ENCODE data around the gene EWSR1. TPM values are rescaled to one million over a fixed set of nuclear protein-coding genes. Genes with fewer than 3 reads are reported as not detected.

Gene EWSR1
- total RNA-seq, 1 donor from 2014 or later, result 133 TPM

GRCh38 chr22:29317827-29318454 lies 49.9 kb downstream of the EWSR1 start:
- Histone ChIP-seq H3K4me1 (peaks cover 9 to 21% of the 10 kb centered on the region in 2 donors), H3K27me3 (peaks cover 13% of the 10 kb centered on the region), H3K27ac (no peak overlapping the region), H3K4me3 (no peak overlapping the region), H3K9me3 (no peaks in the 10 kb centered on the region), H3K36me3 (no peaks in the 10 kb centered on the region)
- no peak for DNase-seq (ENCODE audit: low spot score in 2 of 2)
- TF ChIP-seq, protein P1, sequence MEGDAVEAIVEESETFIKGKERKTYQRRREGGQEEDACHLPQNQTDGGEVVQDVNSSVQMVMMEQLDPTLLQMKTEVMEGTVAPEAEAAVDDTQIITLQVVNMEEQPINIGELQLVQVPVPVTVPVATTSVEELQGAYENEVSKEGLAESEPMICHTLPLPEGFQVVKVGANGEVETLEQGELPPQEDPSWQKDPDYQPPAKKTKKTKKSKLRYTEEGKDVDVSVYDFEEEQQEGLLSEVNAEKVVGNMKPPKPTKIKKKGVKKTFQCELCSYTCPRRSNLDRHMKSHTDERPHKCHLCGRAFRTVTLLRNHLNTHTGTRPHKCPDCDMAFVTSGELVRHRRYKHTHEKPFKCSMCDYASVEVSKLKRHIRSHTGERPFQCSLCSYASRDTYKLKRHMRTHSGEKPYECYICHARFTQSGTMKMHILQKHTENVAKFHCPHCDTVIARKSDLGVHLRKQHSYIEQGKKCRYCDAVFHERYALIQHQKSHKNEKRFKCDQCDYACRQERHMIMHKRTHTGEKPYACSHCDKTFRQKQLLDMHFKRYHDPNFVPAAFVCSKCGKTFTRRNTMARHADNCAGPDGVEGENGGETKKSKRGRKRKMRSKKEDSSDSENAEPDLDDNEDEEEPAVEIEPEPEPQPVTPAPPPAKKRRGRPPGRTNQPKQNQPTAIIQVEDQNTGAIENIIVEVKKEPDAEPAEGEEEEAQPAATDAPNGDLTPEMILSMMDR (IDR thresholded peaks at IDR 0.05), result no peak
- intact Hi-C loops (cut with DNase I), result no loop called here

DNA sequence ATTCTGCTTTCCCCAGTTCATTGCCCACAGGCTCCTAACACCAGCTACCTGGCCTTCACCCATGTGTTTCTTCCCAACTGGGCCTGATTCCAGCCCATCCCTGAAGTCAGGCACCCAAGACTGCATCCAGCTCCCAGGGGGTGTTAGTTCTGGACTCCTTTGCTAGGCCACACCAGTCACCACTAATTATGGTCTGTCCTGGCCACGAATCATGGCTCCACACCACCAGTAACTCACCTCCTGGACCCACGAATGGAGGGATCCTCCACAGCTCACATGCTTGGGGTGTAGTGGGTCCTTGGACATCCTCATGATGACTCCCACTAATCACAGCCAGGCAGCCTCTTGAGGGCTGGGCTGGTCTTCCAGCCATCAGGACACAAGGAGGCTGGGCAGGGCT lies 51.0 kb downstream of the EWSR1 start:
- intact Hi-C loops (cut with DNase I), result no loop called here
- H3K9me3 ChIP-seq, result no peaks in the 10 kb centered on the region
- H3K4me1 ChIP-seq, result peaks cover 4 to 12% of the 10 kb centered on the region in 2 donors
- H3K27me3 ChIP-seq, result peaks cover 10% of the 10 kb centered on the region
- H3K36me3 ChIP-seq, result no peaks in the 10 kb centered on the region
- H3K4me3 ChIP-seq, result no peak overlapping the region
- no peak overlapping the region for H3K27ac ChIP-seq
- TF ChIP-seq, protein P1 (IDR thresholded peaks at IDR 0.05), result no peak
- no peak for DNase-seq (ENCODE audit: low spot score in 2 of 2)

DNA sequence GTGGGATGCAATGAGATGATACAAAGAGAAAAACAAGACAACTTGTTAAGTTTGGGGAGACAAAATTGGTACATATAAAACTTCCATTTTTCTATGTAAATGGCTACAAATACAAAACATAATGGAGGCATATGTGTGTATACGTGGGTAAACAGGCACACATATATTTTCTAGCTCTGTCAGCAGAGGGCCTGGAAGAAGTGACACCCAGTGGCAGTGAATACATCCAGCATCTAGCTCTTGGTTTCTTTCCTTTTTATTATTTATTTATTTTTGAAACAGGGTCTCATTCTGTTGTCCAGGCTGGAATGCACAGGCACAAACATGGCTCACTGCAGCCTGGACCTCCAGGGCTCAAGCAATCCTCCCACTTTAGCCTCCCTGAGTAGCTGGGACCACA lies 52.5 kb downstream of the EWSR1 start:
- TF ChIP-seq, protein P1 (IDR thresholded peaks at IDR 0.05), result no peak
- no peak for DNase-seq (ENCODE audit: low spot score in 2 of 2)
- H3K4me3 ChIP-seq, result no peak overlapping the region
- peaks cover 4% of the 10 kb centered on the region for H3K27me3 ChIP-seq
- H3K4me1 ChIP-seq, result peaks cover 2 to 3% of the 10 kb centered on the region in 2 donors
- no peak overlapping the region for H3K27ac ChIP-seq
- no peaks in the 10 kb centered on the region for H3K9me3 ChIP-seq
- H3K36me3 ChIP-seq, result no peaks in the 10 kb centered on the region
- intact Hi-C loops (cut with DNase I), result no loop called here

GRCh38 chr22:29323641-29324040 lies 55.6 kb downstream of the EWSR1 start:
- TF ChIP-seq, protein P1 (IDR thresholded peaks at IDR 0.05), result no peak
- H3K27ac ChIP-seq, result no peak overlapping the region
- intact Hi-C loops (cut with DNase I), result no loop called here

DNA sequence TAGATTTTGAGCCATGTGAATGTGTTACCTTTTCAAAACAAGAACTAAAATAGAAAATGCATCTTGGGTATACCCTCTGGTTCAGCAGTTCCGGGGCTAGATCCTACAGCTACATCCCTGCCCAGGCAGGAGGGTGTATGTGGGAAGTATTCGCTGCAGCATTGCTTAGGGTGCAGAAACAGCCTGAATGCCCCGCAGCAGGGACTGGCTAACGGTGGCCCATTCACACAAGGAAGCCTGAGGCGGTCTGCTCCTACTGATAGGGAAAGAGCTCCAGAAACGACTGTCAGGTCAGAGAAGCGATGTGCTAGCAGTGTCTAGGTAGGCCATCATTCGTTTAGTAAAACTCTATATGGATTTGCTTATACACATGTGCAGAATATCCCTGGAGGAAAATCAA lies 57.3 kb downstream of the EWSR1 start:
- intact Hi-C loops (cut with DNase I), result no loop called here
- H3K27ac ChIP-seq, result no peak overlapping the region
- no peak overlapping the region for H3K4me3 ChIP-seq
- H3K27me3 ChIP-seq, result no peaks in the 10 kb centered on the region
- TF ChIP-seq, protein P1 (IDR thresholded peaks at IDR 0.05), result no peak
- no peak for DNase-seq (ENCODE audit: low spot score in 2 of 2)
- no peaks in the 10 kb centered on the region for H3K4me1 ChIP-seq
- H3K36me3 ChIP-seq, result peaks cover 16 to 37% of the 10 kb centered on the region in 2 donors
- no peaks in the 10 kb centered on the region for H3K9me3 ChIP-seq

More at GRCh38 chr22:29323641-29324040, 55.6 kb downstream of the EWSR1 start:
- Histone ChIP-seq H3K36me3 (peaks cover 10 to 20% of the 10 kb centered on the region in 2 donors), H3K9me3 (no peaks in the 10 kb centered on the region), H3K27me3 (no peaks in the 10 kb centered on the region), H3K4me1 (no peaks in the 10 kb centered on the region), H3K4me3 (no peak overlapping the region)
- DNase-seq (ENCODE audit: low spot score in 2 of 2), result no peak

Measured in ascending aorta (tissue), 2 donors.